Endothelial cell of umbilical vein (primary cell): ENCODE results near the gene SNUPN. TPM values are rescaled to one million over a fixed set of nuclear protein-coding genes. Genes with fewer than 3 reads are reported as not detected.

Experiments
- BruUV-seq: library from RNA; stranded (reverse); fragments of 400-500 nt; replicated peaks from 2 replicates; lab custom pipeline; 2021; lab: Mats Ljungman, UMichigan
- CTCF ChIA-PET: fragments of 300-600, 350-600 bp; sonication (Branson Sonifier 250); formaldehyde crosslinking; loops from one replicate; lab custom pipeline; 2021; ENCODE audit warnings: antibody characterized with exemption, inconsistent platforms; lab: Charles Lee
- POLR2A ChIA-PET: fragments of 300-600, 350-600 bp; sonication (Branson Sonifier 250); formaldehyde crosslinking; loops from one replicate; lab custom pipeline; 2021; ENCODE audit warnings: antibody characterized with exemption, inconsistent platforms; lab: Charles Lee
- DNase-seq: peaks from one replicate; pipeline ENCODE4 v3.0.0-alpha.2; 2011; ENCODE audit warnings: low read depth, low spot score
- FAIRE-seq: peaks from 2 replicates; lab custom pipeline; 2011; peaks lifted over from hg19 to GRCh38; lab: Jason Lieb, UNC
- H2AFZ ChIP-seq: 2 replicates; pipeline ENCODE4 v1.6.0; 2012; ENCODE audit warnings: low read depth, low read length, control low read depth, inconsistent platforms
- H3K27ac ChIP-seq: 2 replicates; pipeline ENCODE4 v1.5.1; 2011; ENCODE audit warnings: low read depth, mild to moderate bottlenecking, control low read depth, low read length, moderate library complexity; ENCODE audit not compliant: insufficient read depth
- H3K27me3 ChIP-seq, 2 experiments: 2 replicates each; pipeline versions ENCODE4 v1.6.0 to v1.6.1; 2011; ENCODE audit warnings: low read length in 2 of 2, mixed read lengths in 1 of 2; ENCODE audit not compliant: control insufficient read depth in 2 of 2, insufficient read depth in 2 of 2
- H3K36me3 ChIP-seq, 2 experiments: 2 replicates in 1 of 2; 3 replicates in 1 of 2; pipeline ENCODE4 v1.5.1; 2011; ENCODE audit warnings: low read length in 2 of 2, mild to moderate bottlenecking in 1 of 2, moderate library complexity in 1 of 2; ENCODE audit not compliant: control insufficient read depth in 2 of 2, insufficient read depth in 2 of 2; ENCODE audit errors: extremely low read depth in 1 of 2
- H3K4me1 ChIP-seq: 3 replicates; pipeline ENCODE4 v1.5.1; 2011; ENCODE audit warnings: mild to moderate bottlenecking, low read length; ENCODE audit not compliant: control insufficient read depth, insufficient read depth; ENCODE audit errors: extremely low read depth
- H3K4me2 ChIP-seq: 2 replicates; pipeline ENCODE4 v1.6.1; 2011; ENCODE audit warnings: low read length, control low read depth, mixed read lengths; ENCODE audit not compliant: insufficient read depth
- H3K4me3 ChIP-seq, 3 experiments: fragments of 200-600 bp in 1 of 3; sonication (generic), shearing (Covaris generic) in 1 of 3; replicated peaks in 1 of 3; 2 replicates each; pipeline ENCODE4 v1.5.1; 2011 to 2016; ENCODE audit warnings: control low read depth in 3 of 3, low read length in 3 of 3, mild to moderate bottlenecking in 2 of 3, inconsistent platforms in 1 of 3, low read depth in 1 of 3, moderate library complexity in 1 of 3; ENCODE audit not compliant: insufficient read depth in 1 of 3
- H3K79me2 ChIP-seq: 2 replicates; pipeline ENCODE4 v1.6.0; 2012; ENCODE audit warnings: low read length, inconsistent platforms; ENCODE audit not compliant: control insufficient read depth, insufficient read depth
- H3K9ac ChIP-seq: replicated peaks from 2 replicates; pipeline ENCODE3; 2011; ENCODE audit warnings: low read length, control low read depth; ENCODE audit not compliant: insufficient read depth; ENCODE audit errors: extremely low read depth
- H3K9me1 ChIP-seq: replicated peaks from 3 replicates; pipeline ENCODE4 v1.6.0; 2011; ENCODE audit warnings: mild to moderate bottlenecking, low read length; ENCODE audit not compliant: control insufficient read depth, insufficient read depth; ENCODE audit errors: extremely low read depth
- H3K9me3 ChIP-seq: replicated peaks from 2 replicates; pipeline ENCODE4 v1.5.1; 2012; ENCODE audit warnings: low read length, inconsistent platforms; ENCODE audit not compliant: control insufficient read depth, insufficient read depth
- H4K20me1 ChIP-seq: replicated peaks from 2 replicates; pipeline ENCODE3; 2011; ENCODE audit warnings: mild to moderate bottlenecking, low read length; ENCODE audit not compliant: control insufficient read depth, insufficient read depth; ENCODE audit errors: extremely low read depth
- CTCF ChIP-seq, 2 donors: IDR thresholded peaks; 1 replicate in 1 of 2; 2 replicates in 1 of 2; pipeline ENCODE4 v1.5.1; 2011; ENCODE audit warnings: low read length in 2 of 2, mild to moderate bottlenecking in 2 of 2, moderate library complexity in 2 of 2, control low read depth in 1 of 2, inconsistent platforms in 1 of 2, low read depth in 1 of 2; ENCODE audit not compliant: insufficient read depth in 1 of 2; ENCODE audit errors: extremely low read depth in 1 of 2
- EZH2 ChIP-seq: IDR thresholded peaks from 2 replicates; pipeline ENCODE4 v1.6.1; 2012; ENCODE audit warnings: borderline replicate concordance, low read depth, mild to moderate bottlenecking, moderate library complexity, low read length, inconsistent platforms; ENCODE audit not compliant: severe bottlenecking
- FOS ChIP-seq: IDR thresholded peaks from 2 replicates; pipeline ENCODE4 v1.6.1; 2011; ENCODE audit warnings: mild to moderate bottlenecking, low read length, moderate library complexity, borderline replicate concordance; ENCODE audit not compliant: insufficient read depth
- GATA2 ChIP-seq: IDR thresholded peaks from 2 replicates; pipeline ENCODE4 v1.7.0; 2011; ENCODE audit warnings: low read depth, mild to moderate bottlenecking, moderate library complexity, mixed read lengths, low read length; ENCODE audit not compliant: insufficient read length, insufficient read depth
- JUN ChIP-seq: IDR thresholded peaks from 2 replicates; pipeline ENCODE4 v1.6.1; 2011; ENCODE audit warnings: borderline replicate concordance, low read depth; ENCODE audit not compliant: insufficient read length, insufficient read depth
- MYC ChIP-seq: IDR thresholded peaks from one replicate; pipeline ENCODE4 v1.6.1; 2011; ENCODE audit warnings: mild to moderate bottlenecking, low read depth, low read length
- POLR2A ChIP-seq: IDR thresholded peaks from 2 replicates; pipeline ENCODE4 v1.6.1; 2012; ENCODE audit warnings: low read depth, mild to moderate bottlenecking, control low read depth, low read length
- POLR2AphosphoS5 ChIP-seq: IDR thresholded peaks from 2 replicates; pipeline ENCODE4 v1.6.1; 2012; ENCODE audit warnings: low read depth, mild to moderate bottlenecking, control low read depth, low read length, moderate library complexity; ENCODE audit not compliant: insufficient read depth
- dilution Hi-C: fragments of 300-500 bp; cut with MboI; formaldehyde crosslinking; loops from one replicate; pipeline ENCODE4 v1.15.0; 2019; ENCODE audit warnings: low sequenced_read_pairs; ENCODE audit not compliant: extremely low pct_ligation_motif_present
- intact Hi-C: fragments of 100-400 bp; cut with micrococcal nuclease; formaldehyde crosslinking; loops from one replicate; pipeline ENCODE4 v1.10.0; 2022
- polyA plus RNA-seq, 4 experiments: library from polyadenylated mRNA; depleted of rRNA in 3 of 4; stranded (reverse) in 3 of 4; unstranded in 1 of 4; fragments of >200 nt; gene quantifications; 2 replicates each; pipeline versions ENCODE4 v1.2.1 to v1.2.3, GENCODE V29; 2011 to 2012; ENCODE audit warnings: missing spikeins in 1 of 4
- total RNA-seq: library from RNA; stranded (reverse); gene quantifications from 2 replicates; pipeline ENCODE4 v1.2.3, GENCODE V29; 2021
- TF ChIP-seq, protein P1 (sequence below): IDR thresholded peaks from 2 replicates; pipeline ENCODE4 v1.6.1; 2011; ENCODE audit not compliant: insufficient read depth, insufficient read length

The SNUPN gene
- total and polyA plus RNA-seq, 2 donors (not counting 3 experiments of a cell fraction or from before 2014, with no cell fraction given) = 13.2 to 25.1 TPM

DNA sequence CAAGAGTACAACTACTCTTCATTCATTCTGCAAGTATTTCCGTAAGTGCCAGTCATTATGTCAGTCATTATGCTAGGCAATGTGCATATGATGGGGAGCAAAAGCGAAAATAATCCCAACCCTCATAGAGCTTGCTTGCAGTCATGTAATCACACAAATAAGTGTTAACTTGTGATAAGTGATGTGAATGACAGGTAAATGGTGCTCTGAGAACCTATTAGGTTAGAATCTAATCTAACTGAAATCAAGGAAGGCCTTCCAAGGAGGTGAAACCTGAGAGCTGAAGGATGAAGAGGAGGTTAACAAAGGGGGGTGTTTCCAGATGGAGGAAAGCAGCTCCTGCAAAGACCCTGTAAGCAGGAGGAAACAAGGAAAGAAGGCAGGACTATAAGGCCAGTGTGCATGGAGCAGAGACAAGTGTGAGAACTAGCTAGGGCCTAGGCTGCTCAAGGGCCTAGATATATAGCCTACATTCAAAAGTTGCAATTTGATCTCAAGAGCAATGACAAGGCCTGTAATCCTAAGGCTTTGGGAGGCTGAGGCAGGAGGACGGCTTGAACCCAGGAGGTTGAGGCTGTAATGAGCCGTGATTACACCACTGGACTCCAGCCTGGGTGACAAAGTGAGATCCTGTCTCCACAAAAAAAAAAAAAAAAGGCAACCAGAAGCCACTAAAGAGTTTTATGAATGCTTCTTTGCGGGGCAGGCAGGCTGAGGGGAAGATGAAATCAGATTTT lies 51.7 kb downstream of the SNUPN start:
- Histone ChIP-seq H3K4me2 (no peak overlapping the region), H3K9me1 (no peaks in the 10 kb centered on the region), H3K4me3 (no peak overlapping the region), H2AFZ (no peak overlapping the region), H3K27ac (no peak overlapping the region), H3K9me3 (no peaks in the 10 kb centered on the region), H3K79me2 (peaks cover 83% of the 10 kb centered on the region), H3K27me3 (no peaks in the 10 kb centered on the region), H3K36me3 (no peaks in the 10 kb centered on the region), H3K4me1 (peaks cover 11% of the 10 kb centered on the region), H4K20me1 (peaks cover 3% of the 10 kb centered on the region), H3K9ac (no peak overlapping the region)
- intact Hi-C loops (no loop called here), dilution Hi-C loops (no loop called here)
- CTCF ChIA-PET = interaction anchor here (0.7 to 2.1 kb wide), 7 partner anchors 10 to 106 kb away, joined by 3 to 6 read pairs (median 4); partner anchors contain the start of gene SNX33
- FAIRE-seq (no peak), DNase-seq (no peak)
- no TSS peak for BruUV-seq
- TF ChIP-seq CTCF (IDR thresholded peaks at IDR 0.05; ENCODE audit: extremely low read depth in 1 of 2, insufficient read depth in 1 of 2, low read depth in 1 of 2, low read length in 2 of 2) (no peak), GATA2 (no peak), JUN (no peak), POLR2A (no peak), MYC (no peak), POLR2AphosphoS5 (no peak), EZH2 (no peak), FOS (no peak)
- TF ChIP-seq, protein P1, sequence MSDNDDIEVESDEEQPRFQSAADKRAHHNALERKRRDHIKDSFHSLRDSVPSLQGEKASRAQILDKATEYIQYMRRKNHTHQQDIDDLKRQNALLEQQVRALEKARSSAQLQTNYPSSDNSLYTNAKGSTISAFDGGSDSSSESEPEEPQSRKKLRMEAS = no peak
- POLR2A ChIA-PET = no interaction called here
